Measurements from ENCODE around the gene OR56B4. TPM values are rescaled to one million over a fixed set of nuclear protein-coding genes. Genes with fewer than 3 reads are reported as not detected.
"Not testable (repeated sequence)": the region's sequence is repeated elsewhere in the genome, so short reads cannot be mapped to it uniquely, and the experiment has no call there.

Gene OR56B4, protein sequence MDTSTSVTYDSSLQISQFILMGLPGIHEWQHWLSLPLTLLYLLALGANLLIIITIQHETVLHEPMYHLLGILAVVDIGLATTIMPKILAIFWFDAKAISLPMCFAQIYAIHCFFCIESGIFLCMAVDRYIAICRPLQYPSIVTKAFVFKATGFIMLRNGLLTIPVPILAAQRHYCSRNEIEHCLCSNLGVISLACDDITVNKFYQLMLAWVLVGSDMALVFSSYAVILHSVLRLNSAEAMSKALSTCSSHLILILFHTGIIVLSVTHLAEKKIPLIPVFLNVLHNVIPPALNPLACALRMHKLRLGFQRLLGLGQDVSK
- not detected for total RNA-seq

DNA sequence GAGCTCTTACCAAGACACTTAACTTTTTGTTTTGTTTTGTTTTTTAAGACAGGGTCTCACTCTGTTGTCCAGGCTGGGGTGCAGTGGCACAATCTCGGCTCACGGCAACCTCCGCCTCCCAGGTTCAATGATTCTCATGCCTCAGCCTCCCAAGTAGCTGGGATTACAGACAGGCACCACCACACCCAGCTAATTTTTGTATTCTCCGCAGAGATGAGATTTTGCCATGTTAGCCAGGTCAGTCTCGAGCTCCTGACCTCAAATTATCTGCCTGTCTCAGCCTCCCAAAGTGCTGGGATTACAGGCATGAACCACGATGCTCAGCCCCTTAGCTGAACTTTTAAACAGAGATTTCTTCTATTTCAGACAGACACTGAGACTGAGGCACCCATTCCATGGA lies at the start of gene OR56B4:
Gene OR56B4 (plus strand): TSS at position 301 of the 400 bp plus-strand sequence. CDS start 95 bp downstream, at position 396.
- not testable (repeated sequence) for H3K4me1 Mint-ChIP-seq; H3K27me3 Mint-ChIP-seq; ATAC-seq (replicated peaks); H3K9me3 Mint-ChIP-seq; H3K4me3 Mint-ChIP-seq; H3K36me3 Mint-ChIP-seq (ENCODE audit: low read depth); H3K27ac Mint-ChIP-seq

DNA sequence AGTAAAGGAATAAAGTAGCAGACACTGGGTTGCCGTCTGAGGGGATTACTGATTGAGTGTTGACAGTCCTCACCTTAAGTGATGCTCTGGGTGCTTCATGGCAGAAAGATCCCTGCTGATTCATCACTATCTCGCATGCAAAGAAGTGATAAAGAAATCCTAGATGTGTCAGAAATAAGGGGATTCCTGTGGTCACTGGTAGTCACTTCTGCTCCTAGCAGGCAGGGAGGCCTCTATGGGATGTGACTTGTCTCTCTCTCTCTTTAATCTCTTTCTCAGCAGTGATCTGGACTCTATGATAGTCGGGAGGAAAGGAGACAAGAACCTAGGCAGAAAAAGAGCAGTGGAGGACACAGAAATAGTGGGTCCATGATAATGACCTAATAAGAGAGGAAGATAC lies 46.0 kb upstream of the OR56B4 start:
- Mint-ChIP-seq H3K9me3 (no peaks in the 10 kb centered on the region), H3K4me3 (no peak overlapping the region), H3K4me1 (no peaks in the 10 kb centered on the region), H3K27ac (no peak overlapping the region), H3K27me3 (peaks cover 18% of the 10 kb centered on the region), H3K36me3 (ENCODE audit: low read depth) (no peaks in the 10 kb centered on the region)
- ATAC-seq (replicated peaks): no peak

DNA sequence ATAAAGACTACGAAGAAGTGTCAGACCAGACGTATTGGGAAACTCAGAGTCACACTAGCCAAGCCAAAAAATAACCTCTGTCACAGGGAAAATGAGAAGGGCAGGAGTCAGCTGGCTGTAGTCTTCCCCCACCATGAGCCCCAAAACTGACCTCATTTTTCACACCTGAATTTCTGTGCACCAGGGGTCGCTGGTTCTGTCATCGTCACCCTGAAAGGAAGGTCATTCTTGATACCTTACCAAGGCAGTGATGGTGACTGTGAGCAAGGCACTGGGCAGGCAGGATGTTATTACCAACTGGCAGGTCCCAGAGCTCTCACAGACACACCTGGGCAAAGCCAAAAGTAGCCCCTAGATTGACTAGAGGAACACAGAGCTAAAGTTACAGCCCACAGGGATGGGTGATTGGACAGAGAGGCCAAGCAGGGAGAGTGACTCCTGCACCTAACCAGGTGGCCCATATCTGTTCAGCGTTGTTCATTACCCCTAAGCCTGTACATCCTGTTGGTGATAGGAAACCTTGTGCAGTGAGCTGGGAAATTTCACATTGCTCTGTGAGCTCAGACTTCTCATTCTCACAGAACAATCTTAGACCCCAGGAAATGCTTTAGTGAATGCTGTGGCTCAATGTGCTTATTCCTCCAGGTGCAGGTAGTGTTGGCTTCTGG lies 44.7 kb upstream of the OR56B4 start:
- no peaks in the 10 kb centered on the region for H3K9me3 Mint-ChIP-seq
- H3K36me3 Mint-ChIP-seq (ENCODE audit: low read depth): no peaks in the 10 kb centered on the region
- H3K27me3 Mint-ChIP-seq: peaks cover 18% of the 10 kb centered on the region
- ATAC-seq (replicated peaks): no peak
- no peak overlapping the region for H3K4me3 Mint-ChIP-seq
- H3K27ac Mint-ChIP-seq: no peak overlapping the region
- H3K4me1 Mint-ChIP-seq: no peaks in the 10 kb centered on the region

DNA sequence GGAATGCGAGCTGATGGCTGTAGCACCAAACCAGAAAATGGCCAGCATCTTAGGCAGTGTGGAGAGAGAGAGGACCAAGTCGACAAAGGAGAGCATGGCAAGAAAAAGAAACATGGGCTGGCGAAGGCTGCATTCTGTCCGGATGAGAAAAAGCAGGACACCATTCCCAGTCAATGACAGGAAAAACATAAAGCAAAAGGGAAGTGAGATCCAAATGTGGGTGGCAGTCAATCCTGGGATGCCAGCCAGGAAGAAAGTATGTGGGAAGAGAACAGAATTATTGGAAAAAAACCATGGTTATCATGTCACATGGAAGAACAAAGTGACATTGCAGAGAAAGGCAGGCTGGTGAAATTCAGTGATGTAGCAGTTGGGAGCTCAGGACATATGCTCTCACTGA lies 40.0 kb upstream of the OR56B4 start:
- Mint-ChIP-seq H3K36me3 (ENCODE audit: low read depth) (no peaks in the 10 kb centered on the region), H3K27me3 (peaks cover 8% of the 10 kb centered on the region), H3K4me3 (no peak overlapping the region), H3K9me3 (no peaks in the 10 kb centered on the region), H3K4me1 (no peaks in the 10 kb centered on the region), H3K27ac (no peak overlapping the region)
- no peak for ATAC-seq (replicated peaks)

DNA sequence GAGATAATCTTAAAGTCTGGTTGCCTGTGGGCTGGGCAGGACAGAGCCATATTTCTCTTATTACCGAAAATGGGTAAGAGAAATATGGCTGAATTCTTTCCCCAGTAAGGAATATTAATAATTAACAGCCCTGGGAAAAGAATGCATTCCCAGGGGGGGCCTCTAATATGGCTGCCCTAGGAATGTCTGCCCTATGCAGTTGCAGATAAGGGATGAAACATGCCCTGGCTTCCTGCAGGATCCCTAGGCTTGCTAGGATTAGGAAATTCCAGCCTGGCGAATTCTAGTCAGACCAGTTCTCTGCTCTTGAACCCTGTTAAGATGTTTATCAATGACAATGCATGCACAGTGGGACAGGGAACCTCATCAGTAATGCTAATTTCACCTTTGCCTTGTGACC lies 31.0 kb upstream of the OR56B4 start:
- not testable (repeated sequence) for H3K4me1 Mint-ChIP-seq; H3K4me3 Mint-ChIP-seq; H3K9me3 Mint-ChIP-seq; H3K36me3 Mint-ChIP-seq (ENCODE audit: low read depth); ATAC-seq (replicated peaks); H3K27ac Mint-ChIP-seq
- peaks cover 26% of the 10 kb centered on the region for H3K27me3 Mint-ChIP-seq

DNA sequence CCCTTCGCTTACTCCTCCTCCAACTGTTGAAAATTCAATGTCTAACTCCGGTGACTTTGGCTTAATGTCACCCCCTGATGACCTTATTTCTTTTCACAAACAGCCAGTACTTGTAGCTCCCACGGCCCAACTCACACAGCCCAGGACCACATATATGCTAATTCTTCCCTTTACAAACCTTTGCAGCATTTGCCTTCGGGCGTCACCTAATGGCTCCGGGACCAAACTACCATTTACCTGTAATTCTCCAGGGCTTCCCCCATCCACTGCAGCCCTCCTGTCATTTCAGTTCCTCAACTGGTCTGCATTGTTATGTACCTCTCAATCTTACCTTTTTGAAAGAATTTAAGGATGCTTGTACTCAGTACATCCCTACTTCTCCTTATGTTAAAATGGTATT lies 29.8 kb upstream of the OR56B4 start:
- H3K27ac Mint-ChIP-seq: no peak overlapping the region
- peaks cover 5% of the 10 kb centered on the region for H3K9me3 Mint-ChIP-seq
- H3K27me3 Mint-ChIP-seq: peaks cover 26% of the 10 kb centered on the region
- no peaks in the 10 kb centered on the region for H3K4me1 Mint-ChIP-seq
- no peak overlapping the region for H3K4me3 Mint-ChIP-seq
- H3K36me3 Mint-ChIP-seq (ENCODE audit: low read depth): no peaks in the 10 kb centered on the region
- ATAC-seq (replicated peaks): no peak

DNA sequence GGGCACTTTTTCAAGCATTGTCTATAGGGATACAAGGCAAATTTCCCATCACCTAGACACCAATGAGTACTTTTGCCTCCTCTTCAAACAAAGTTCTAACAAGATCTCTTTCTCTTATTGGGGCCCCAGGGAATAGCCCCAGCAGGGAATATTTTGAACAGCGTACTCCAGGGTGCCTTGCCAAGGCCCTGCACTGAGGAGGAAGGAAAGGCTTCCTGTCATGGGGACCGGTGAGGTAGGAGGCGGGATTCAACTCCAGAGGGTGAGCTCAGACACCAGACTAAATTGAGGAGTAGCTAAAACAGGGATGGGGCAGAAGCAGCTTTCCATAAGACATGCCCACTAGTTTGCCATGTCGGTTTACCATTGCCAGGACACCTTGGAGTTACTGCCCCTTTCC lies 28.0 kb upstream of the OR56B4 start:
- no peak overlapping the region for H3K4me3 Mint-ChIP-seq
- H3K4me1 Mint-ChIP-seq: no peaks in the 10 kb centered on the region
- no peak for ATAC-seq (replicated peaks)
- H3K27me3 Mint-ChIP-seq: peaks cover 20% of the 10 kb centered on the region
- no peak overlapping the region for H3K27ac Mint-ChIP-seq
- peaks cover 8% of the 10 kb centered on the region for H3K9me3 Mint-ChIP-seq
- H3K36me3 Mint-ChIP-seq (ENCODE audit: low read depth): no peaks in the 10 kb centered on the region

DNA sequence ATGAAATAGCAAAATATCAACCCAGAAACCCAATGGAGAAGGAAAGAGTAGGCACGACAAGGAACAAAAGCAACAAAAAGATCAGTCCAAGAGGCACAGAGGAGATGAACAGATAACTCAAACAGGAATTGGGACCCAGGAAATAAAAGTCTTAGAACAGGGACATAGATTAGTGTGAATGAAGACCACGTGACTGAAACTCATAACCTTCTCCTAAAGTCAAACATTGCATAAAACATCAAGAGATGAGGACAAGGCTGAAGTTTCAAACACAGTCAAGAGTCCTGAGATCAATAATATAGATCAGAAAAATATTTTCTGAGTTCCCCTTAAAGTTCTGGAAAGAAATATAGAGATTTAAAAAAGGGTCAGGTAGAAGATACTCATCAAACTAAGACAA lies 24.4 kb upstream of the OR56B4 start:
- ATAC-seq (replicated peaks): no peak
- peaks cover 14% of the 10 kb centered on the region for H3K27me3 Mint-ChIP-seq
- no peak overlapping the region for H3K27ac Mint-ChIP-seq
- H3K4me1 Mint-ChIP-seq: no peaks in the 10 kb centered on the region
- no peak overlapping the region for H3K4me3 Mint-ChIP-seq
- no peaks in the 10 kb centered on the region for H3K36me3 Mint-ChIP-seq (ENCODE audit: low read depth)
- H3K9me3 Mint-ChIP-seq: peaks cover 8% of the 10 kb centered on the region

DNA sequence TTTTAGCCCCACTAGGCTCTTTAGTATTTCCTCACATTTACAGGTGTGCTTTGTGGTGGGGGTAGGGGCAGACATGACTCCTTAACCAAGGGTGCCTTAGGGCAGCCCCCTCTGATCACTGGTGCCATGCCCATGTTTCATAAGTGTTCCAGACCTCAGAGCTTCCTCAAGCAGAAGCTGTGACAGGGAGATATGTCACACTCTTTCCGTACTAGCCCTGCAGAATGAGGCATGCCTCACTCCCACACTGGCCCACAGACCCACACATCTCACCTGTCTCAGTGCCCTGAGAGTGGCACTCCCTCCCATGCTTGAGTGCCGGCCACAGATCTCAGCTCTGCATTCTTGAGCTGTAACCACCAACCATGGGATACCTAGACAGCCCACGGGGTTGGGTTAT lies 22.9 kb upstream of the OR56B4 start:
- H3K4me1 Mint-ChIP-seq: no peaks in the 10 kb centered on the region
- ATAC-seq (replicated peaks): no peak
- no peak overlapping the region for H3K27ac Mint-ChIP-seq
- peaks cover 8% of the 10 kb centered on the region for H3K9me3 Mint-ChIP-seq
- H3K27me3 Mint-ChIP-seq: peaks cover 9% of the 10 kb centered on the region
- no peak overlapping the region for H3K4me3 Mint-ChIP-seq
- no peaks in the 10 kb centered on the region for H3K36me3 Mint-ChIP-seq (ENCODE audit: low read depth)

DNA sequence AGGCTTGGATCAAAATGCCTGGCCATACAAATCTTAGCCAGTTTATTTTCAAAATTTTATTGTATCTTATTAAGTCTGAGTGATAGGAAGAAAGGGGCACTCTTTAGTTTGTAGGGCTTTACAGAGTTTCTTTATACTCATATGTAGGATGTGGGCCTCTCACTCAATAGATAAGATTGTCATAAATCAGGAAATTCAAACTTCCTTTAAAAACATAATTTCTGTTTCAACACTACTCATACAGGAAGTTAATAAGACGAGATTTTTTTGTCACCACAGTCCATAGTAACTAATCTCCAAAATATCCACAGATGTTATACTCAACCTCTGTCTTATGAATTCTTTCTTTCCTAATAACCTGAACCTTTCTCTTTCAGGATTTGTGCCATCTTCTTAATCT lies 13.3 kb upstream of the OR56B4 start:
- ATAC-seq (replicated peaks): no peak
- peaks cover 11% of the 10 kb centered on the region for H3K27me3 Mint-ChIP-seq
- no peak overlapping the region for H3K4me3 Mint-ChIP-seq
- no peak overlapping the region for H3K27ac Mint-ChIP-seq
- no peaks in the 10 kb centered on the region for H3K4me1 Mint-ChIP-seq
- no peaks in the 10 kb centered on the region for H3K36me3 Mint-ChIP-seq (ENCODE audit: low read depth)
- H3K9me3 Mint-ChIP-seq: no peaks in the 10 kb centered on the region

DNA sequence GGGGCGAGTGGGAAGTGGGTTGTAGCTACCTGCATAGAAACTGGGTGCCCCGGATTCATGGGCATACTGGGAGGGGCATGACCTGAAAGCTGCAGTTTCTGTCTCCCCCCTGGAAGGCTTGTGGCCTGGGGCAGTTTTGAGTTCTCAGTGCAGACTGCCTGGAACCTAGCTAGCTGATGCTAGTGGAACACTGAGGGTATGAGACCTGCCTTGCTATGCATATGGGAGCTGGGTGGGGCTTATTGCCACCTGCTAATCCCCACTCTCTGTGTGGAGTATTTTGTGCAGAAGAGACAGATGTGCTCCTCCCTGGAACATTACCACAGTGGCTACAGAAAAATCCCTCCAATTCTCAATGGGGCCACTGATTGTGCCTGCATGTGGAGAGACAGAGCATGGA lies 11.7 kb upstream of the OR56B4 start:
- Mint-ChIP-seq H3K9me3 (no peaks in the 10 kb centered on the region), H3K4me1 (no peaks in the 10 kb centered on the region), H3K4me3 (no peak overlapping the region), H3K27me3 (peaks cover 11% of the 10 kb centered on the region), H3K27ac (no peak overlapping the region), H3K36me3 (ENCODE audit: low read depth) (no peaks in the 10 kb centered on the region)
- ATAC-seq (replicated peaks): no peak

DNA sequence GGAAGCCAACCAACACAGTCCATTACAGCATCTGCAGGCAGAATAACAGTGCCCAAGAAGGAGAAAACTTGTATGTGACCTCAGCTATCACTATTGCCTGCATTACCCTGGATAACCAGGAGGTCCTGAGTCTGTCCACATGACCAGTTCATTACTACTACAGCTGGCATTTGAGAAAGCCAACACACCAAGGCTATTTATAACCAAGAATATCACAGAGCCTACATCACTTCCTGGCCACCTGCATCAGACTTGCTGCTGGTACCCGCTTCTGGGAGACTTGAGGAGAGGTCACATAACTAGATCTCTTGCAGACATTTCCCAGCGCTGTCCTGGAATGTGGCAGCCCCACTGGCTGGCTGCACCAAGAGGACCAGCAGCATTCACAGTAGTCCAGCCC lies 11.1 kb upstream of the OR56B4 start:
- Mint-ChIP-seq H3K9me3 (no peaks in the 10 kb centered on the region), H3K4me3 (no peak overlapping the region), H3K27ac (no peak overlapping the region), H3K27me3 (peaks cover 11% of the 10 kb centered on the region), H3K4me1 (no peaks in the 10 kb centered on the region), H3K36me3 (ENCODE audit: low read depth) (no peaks in the 10 kb centered on the region)
- no peak for ATAC-seq (replicated peaks)

DNA sequence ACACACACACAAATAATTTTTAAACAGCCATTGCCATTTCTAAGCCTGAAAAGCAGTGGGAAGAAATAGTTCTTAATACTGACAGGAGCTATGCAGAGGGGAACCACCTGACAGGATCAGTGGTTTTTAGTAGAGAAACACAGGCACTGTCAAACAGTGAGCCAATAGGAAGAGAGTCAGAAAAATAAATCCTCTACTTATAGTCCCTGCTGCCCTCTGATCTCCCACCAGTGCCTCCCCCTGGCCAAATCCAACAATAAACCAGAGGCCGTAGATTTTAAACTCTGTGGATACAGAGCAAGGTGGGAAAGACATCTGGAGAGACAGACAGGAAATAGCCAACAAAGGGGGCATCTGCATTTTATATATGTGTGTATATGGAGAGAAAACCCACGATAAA lies 7.9 kb upstream of the OR56B4 start:
- no peaks in the 10 kb centered on the region for H3K36me3 Mint-ChIP-seq (ENCODE audit: low read depth)
- no peaks in the 10 kb centered on the region for H3K4me1 Mint-ChIP-seq
- H3K4me3 Mint-ChIP-seq: no peak overlapping the region
- no peaks in the 10 kb centered on the region for H3K9me3 Mint-ChIP-seq
- peaks cover 4% of the 10 kb centered on the region for H3K27me3 Mint-ChIP-seq
- ATAC-seq (replicated peaks): no peak
- no peak overlapping the region for H3K27ac Mint-ChIP-seq

DNA sequence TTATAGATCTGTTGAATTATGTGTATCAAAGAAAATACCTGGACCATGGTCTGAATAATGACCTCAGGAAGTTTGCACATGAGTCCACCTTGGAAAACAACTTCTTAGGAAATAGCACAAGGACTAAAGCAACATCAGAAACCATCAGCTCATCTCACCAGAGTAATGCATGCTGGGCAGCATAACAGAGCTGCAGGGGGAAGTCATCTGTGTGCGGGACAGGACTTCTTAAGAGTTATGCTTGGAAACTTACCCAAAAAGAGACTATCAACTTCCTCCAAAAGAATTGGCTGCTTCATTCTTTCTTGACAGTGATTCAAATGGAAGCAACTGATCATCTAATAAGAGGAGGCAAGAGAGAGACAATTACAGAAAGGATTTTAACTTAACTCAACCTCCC lies 2.5 kb downstream of the OR56B4 start:
- Mint-ChIP-seq H3K27me3 (peaks cover 16% of the 10 kb centered on the region), H3K4me1 (no peaks in the 10 kb centered on the region), H3K4me3 (no peak overlapping the region), H3K9me3 (peaks cover 2% of the 10 kb centered on the region), H3K36me3 (ENCODE audit: low read depth) (no peaks in the 10 kb centered on the region), H3K27ac (no peak overlapping the region)
- no peak for ATAC-seq (replicated peaks)

DNA sequence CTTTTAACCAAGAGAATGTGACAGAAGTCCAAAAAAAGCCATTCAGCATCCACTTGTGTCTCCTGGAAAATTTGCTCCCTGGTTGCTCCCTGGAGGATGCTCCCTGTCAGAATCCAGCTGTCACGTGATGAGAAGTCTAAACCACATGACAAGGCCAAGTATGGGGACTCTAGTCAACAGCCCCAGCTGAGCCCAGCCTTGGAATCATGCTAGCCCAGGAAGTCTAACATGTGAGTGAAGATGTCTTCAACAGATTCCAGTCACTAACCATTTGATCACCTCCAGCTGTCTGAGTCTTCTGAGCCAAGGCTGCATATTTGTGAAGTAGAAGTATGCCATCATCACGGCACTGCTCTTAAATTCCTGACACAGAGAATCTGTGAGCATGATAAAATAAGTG lies 4.2 kb downstream of the OR56B4 start:
- ATAC-seq (replicated peaks): no peak
- no peaks in the 10 kb centered on the region for H3K36me3 Mint-ChIP-seq (ENCODE audit: low read depth)
- H3K9me3 Mint-ChIP-seq: peaks cover 4% of the 10 kb centered on the region
- no peaks in the 10 kb centered on the region for H3K4me1 Mint-ChIP-seq
- H3K27ac Mint-ChIP-seq: no peak overlapping the region
- no peak overlapping the region for H3K4me3 Mint-ChIP-seq
- peaks cover 19% of the 10 kb centered on the region for H3K27me3 Mint-ChIP-seq
